Neural progenitor cell (in vitro differentiated cells): ENCODE results near the gene AZU1.

Source experiments
- EZH2 ChIP-seq: fragments of 200-600 bp; sonication (generic); IDR thresholded peaks from 2 replicates; pipeline ENCODE4 v1.6.1; 2017; ENCODE audit warnings: antibody characterized with exemption, mild to moderate bottlenecking, moderate library complexity
- EZH2phosphoT487 ChIP-seq: fragments of 200-600 bp; sonication (generic); IDR thresholded peaks from 2 replicates; pipeline ENCODE4 v1.6.1; 2017; ENCODE audit warnings: antibody characterized with exemption
- TF ChIP-seq, protein P1 (sequence below): fragments of 200-600 bp; sonication (generic); IDR thresholded peaks from 2 replicates; pipeline ENCODE4 v1.5.1; 2017; ENCODE audit warnings: antibody characterized with exemption, mild to moderate bottlenecking

GRCh38 chr19:810077-810855 lies 17.4 kb upstream of the AZU1 start:
- TF ChIP-seq, protein P1, sequence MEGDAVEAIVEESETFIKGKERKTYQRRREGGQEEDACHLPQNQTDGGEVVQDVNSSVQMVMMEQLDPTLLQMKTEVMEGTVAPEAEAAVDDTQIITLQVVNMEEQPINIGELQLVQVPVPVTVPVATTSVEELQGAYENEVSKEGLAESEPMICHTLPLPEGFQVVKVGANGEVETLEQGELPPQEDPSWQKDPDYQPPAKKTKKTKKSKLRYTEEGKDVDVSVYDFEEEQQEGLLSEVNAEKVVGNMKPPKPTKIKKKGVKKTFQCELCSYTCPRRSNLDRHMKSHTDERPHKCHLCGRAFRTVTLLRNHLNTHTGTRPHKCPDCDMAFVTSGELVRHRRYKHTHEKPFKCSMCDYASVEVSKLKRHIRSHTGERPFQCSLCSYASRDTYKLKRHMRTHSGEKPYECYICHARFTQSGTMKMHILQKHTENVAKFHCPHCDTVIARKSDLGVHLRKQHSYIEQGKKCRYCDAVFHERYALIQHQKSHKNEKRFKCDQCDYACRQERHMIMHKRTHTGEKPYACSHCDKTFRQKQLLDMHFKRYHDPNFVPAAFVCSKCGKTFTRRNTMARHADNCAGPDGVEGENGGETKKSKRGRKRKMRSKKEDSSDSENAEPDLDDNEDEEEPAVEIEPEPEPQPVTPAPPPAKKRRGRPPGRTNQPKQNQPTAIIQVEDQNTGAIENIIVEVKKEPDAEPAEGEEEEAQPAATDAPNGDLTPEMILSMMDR, result no peak
- TF ChIP-seq EZH2, result no peak
- no peak for TF ChIP-seq EZH2phosphoT487
